ENCODE data around the gene PIH1D2. TPM values are rescaled to one million over a fixed set of nuclear protein-coding genes. Genes with fewer than 3 reads are reported as not detected.

Gene PIH1D2
- total and polyA plus RNA-seq, 9 of the 15 experiments (the other 6 are each of a cell fraction or from before 2014, with no cell fraction given), result 1.5 to 5.4 (median 3.0) TPM

DNA sequence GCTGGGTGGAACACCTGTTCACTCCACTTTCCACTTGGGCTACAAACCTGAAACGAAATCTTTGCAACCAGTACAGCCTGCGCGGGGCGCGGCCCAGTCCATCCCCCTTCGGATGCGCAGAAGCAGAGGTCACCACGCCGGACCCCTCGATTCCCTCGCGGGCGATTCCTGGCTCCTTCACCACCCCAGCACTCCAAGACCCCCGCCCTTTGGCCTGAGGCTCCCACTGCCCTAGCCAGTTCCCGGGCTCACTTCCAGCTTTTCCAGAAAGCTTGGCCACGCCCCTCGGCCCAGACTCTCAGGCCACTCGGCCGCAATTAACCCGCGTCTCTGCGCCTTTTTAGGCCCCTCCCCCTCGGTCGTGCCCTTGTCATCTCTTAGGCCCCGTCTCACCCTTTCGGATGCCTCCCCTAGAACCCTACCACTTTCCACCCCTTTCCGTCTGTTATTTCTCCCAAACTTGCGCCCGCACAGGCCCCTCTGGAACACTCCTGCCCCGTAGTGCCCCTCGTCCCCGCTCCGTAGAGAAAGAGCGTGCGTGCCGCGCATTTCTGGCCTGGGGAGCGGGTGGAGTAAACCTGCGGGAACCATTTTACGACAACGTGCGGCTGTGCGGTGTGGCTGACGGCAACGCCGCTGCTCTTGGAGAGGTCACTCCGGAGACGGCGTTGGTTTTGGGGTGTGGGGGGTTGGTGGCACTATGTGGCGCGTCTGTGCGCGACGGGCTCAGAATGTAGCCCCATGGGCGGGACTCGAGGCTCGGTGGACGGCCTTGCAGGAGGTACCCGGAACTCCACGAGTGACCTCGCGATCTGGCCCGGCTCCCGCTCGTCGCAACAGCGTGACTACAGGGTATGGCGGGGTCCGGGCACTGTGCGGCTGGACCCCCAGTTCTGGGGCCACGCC lies 48.8 kb downstream of the PIH1D2 start, which contains the start of gene DLAT (continued):
- TF ChIP-seq, protein P1, sequence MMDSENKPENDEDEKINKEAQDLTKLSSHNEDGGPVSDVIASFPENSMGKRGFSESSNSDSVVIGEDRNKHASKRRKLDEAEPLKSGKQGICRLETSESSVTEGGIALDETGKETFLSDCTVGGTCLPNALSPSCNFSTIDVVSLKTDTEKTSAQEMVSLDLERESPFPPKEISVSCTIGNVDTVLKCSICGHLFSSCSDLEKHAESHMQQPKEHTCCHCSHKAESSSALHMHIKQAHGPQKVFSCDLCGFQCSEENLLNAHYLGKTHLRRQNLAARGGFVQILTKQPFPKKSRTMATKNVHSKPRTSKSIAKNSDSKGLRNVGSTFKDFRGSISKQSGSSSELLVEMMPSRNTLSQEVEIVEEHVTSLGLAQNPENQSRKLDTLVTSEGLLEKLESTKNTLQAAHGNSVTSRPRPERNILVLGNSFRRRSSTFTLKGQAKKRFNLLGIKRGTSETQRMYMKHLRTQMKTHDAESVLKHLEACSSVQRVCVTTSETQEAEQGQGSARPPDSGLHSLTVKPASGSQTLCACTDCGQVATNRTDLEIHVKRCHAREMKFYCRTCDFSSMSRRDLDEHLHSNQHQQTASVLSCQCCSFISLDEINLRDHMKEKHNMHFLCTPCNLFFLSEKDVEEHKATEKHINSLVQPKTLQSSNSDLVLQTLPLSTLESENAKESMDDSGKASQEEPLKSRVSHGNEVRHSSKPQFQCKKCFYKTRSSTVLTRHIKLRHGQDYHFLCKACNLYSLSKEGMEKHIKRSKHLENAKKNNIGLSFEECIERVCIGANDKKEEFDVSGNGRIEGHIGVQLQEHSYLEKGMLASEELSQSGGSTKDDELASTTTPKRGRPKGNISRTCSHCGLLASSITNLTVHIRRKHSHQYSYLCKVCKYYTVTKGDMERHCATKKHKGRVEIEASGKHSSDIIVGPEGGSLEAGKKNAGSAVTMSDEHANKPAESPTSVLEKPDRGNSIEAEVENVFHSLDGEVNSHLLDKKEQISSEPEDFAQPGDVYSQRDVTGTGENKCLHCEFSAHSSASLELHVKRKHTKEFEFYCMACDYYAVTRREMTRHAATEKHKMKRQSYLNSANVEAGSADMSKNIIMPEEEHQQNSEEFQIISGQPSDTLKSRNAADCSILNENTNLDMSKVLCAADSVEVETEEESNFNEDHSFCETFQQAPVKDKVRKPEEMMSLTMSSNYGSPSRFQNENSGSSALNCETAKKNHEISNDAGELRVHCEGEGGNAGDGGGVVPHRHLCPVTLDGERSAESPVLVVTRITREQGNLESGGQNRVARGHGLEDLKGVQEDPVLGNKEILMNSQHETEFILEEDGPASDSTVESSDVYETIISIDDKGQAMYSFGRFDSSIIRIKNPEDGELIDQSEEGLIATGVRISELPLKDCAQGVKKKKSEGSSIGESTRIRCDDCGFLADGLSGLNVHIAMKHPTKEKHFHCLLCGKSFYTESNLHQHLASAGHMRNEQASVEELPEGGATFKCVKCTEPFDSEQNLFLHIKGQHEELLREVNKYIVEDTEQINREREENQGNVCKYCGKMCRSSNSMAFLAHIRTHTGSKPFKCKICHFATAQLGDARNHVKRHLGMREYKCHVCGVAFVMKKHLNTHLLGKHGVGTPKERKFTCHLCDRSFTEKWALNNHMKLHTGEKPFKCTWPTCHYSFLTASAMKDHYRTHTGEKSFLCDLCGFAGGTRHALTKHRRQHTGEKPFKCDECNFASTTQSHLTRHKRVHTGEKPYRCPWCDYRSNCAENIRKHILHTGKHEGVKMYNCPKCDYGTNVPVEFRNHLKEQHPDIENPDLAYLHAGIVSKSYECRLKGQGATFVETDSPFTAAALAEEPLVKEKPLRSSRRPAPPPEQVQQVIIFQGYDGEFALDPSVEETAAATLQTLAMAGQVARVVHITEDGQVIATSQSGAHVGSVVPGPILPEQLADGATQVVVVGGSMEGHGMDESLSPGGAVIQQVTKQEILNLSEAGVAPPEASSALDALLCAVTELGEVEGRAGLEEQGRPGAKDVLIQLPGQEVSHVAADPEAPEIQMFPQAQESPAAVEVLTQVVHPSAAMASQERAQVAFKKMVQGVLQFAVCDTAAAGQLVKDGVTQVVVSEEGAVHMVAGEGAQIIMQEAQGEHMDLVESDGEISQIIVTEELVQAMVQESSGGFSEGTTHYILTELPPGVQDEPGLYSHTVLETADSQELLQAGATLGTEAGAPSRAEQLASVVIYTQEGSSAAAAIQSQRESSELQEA (IDR thresholded peaks at IDR 0.05; ENCODE audit: low read depth), result no peak
- TF ChIP-seq SAFB2 (IDR thresholded peaks at IDR 0.05; ENCODE audit: borderline replicate concordance, low read depth, low read length, severe bottlenecking) (no peak), MEF2D (tag; conservative IDR thresholded peaks at IDR 0.05; ENCODE audit: low read depth) (no peak), MXI1 (IDR thresholded peaks at IDR 0.05; ENCODE audit: low read depth, low read length) (no peak; the same call in 1 of the 2 replicates), CTCF (IDR thresholded peaks at IDR 0.05 in 2 of 3, conservative IDR thresholded peaks at IDR 0.05 in 1 of 3; ENCODE audit: insufficient read depth in 2 of 3, low read depth in 1 of 3, low read length in 3 of 3) (no peak), EP400 (IDR thresholded peaks at IDR 0.05) (peak; percentile 98), ZNF263 (CRISPR knock-in tag; IDR thresholded peaks at IDR 0.05; ENCODE audit: borderline replicate concordance) (peak; percentile 61; the same call in 1 of the 2 replicates), CBX2 (IDR thresholded peaks at IDR 0.05; ENCODE audit: insufficient read depth, low read length, poor library complexity, severe bottlenecking) (no peak), CBX8 (IDR thresholded peaks at IDR 0.05; ENCODE audit: borderline replicate concordance, extremely low read depth, low read depth, low read length, poor library complexity, severe bottlenecking) (no peak), IRF9 (tag; IDR thresholded peaks at IDR 0.05) (no peak), ZBTB8A (IDR thresholded peaks at IDR 0.05; ENCODE audit: partially characterized antibody) (no peak), MLLT1 (IDR thresholded peaks at IDR 0.05) (peak; percentile 52 to 73; a peak in 2 of 4 replicates)
